PFSK-1 (cell line): Measurements from ENCODE around the gene ACSL6.

ENCODE experiments used
- FOXP2 ChIP-seq: optimal IDR thresholded peaks from 2 replicates; pipeline ENCODE3; 2011; ENCODE audit warnings: borderline replicate concordance, control low read depth, inconsistent platforms; ENCODE audit not compliant: insufficient read depth; ENCODE audit errors: extremely low read length, extremely low read depth
- POLR2AphosphoS5 ChIP-seq: IDR thresholded peaks from 2 replicates; pipeline ENCODE4 v1.6.1; 2012; ENCODE audit warnings: low read depth, mild to moderate bottlenecking, control low read depth, low read length, moderate library complexity
- REST ChIP-seq, 2 experiments: IDR thresholded peaks; 2 replicates each; pipeline versions ENCODE4 v1.6.1 to v1.8.0; 2011 to 2012; ENCODE audit warnings: low read depth in 2 of 2, low read length in 2 of 2, control low read depth in 1 of 2, inconsistent platforms in 1 of 2, mild to moderate bottlenecking in 1 of 2, moderate library complexity in 1 of 2; ENCODE audit not compliant: insufficient read depth in 1 of 2
- SIN3A ChIP-seq: IDR thresholded peaks from 2 replicates; pipeline ENCODE4 v1.6.1; 2012; ENCODE audit warnings: mild to moderate bottlenecking, low read length, moderate library complexity, borderline replicate concordance; ENCODE audit not compliant: insufficient read depth
- TAF1 ChIP-seq: IDR thresholded peaks from 2 replicates; pipeline ENCODE4 v1.6.1; 2012; ENCODE audit warnings: low read length, control low read depth, borderline replicate concordance; ENCODE audit not compliant: insufficient read depth

- no peak for TF ChIP-seq SIN3A
- no peak for TF ChIP-seq TAF1
- no peak for TF ChIP-seq REST (IDR thresholded peaks at IDR 0.05; ENCODE audit: insufficient read depth in 1 of 2, low read depth in 2 of 2, low read length in 2 of 2)
- no peak for TF ChIP-seq POLR2AphosphoS5
- TF ChIP-seq FOXP2, result no peak
These were observed 14.0 kb upstream of the ACSL6 start for GRCh38 chr5:132025403-132025971.
